NCI-H2196 treated with DMSO at 0.1 percent for 48 hours (cell line): ENCODE data around the gene DUOX2.
"Not testable (repeated sequence)": the region's sequence is repeated elsewhere in the genome, so short reads cannot be mapped to it uniquely, and the experiment has no call there.

Experiments
- DNase-seq: peaks from one replicate; lab custom pipeline; 2025; ENCODE audit not compliant: unreplicated experiment; lab: John Stamatoyannopoulos, UW

DUOX2 gene

DNA sequence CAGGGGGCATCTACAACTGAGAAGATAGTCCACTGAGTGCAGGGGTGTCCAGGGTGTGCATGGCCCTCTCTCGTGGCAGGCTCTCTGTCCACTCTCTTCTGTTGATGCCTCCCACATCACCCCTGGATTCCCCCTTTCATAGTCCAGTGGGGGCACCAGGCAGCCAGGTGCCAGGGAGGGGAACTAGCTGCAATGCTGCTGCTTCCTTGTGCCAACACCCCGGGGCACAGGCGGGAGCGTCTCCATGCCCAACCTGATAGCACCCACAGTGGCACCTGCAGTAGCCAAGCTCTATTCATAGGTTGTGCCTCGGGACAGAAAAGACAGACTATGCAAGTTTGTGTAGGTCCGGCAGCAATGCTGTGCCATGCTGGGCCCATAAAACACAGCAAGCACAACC is 11.7 kb downstream of the DUOX2 start:
- no peak for DNase-seq

DNA sequence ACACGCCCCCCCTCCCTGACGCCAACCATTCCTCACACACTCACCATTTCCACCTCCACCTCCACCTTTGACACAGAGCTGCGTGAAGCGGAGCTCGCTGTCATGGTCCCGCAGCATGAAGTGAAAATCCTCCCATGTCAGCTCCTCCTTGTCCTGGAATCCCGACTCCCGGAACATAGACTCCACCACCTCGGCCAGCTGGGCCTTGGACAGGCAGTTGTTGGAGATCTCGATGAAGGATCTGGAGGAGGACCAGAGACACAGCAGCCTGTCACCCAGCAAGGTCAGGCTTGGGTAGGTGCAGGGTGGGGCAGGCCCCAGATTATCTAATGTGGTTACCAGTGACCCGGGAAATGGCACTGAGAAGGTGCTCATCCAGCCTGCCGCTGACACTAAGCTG is 12.2 kb downstream of the DUOX2 start:
- DNase-seq, result no peak

DNA sequence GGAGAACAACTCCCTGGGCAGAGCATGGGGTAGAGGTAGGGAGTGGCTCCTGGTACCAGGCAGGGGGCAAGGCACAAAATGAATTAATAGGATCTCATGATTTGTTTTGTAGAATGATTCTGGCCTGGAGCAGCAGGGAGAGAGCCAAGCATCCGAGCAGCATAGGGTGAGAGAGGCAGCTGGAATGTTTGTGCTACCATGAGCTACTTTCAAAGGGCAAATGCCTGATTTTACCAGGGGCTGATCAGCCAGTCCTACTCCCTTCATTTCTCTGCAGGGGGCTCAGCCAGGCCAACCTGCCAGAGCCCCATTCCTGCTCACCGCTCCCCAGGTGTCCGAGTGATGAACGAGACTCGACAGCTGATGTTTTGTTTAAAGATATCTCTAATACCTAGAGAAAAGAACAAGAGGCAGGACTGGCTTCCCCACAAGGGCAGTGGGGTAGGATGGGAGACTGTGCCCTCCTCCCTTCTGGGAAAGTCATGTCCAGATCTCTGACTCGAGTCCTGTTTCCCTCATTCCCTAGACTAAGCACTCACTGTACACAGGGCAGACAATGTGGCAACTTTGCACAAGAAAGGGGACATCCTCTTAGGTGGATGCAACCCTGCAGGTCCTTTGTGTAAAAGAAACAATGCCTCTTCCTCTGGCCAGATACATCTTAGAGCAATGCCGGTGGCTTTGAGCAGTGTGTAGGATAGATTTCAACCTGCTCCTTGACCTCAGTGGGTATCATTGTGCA is 12.9 kb downstream of the DUOX2 start:
- DNase-seq, result no peak

DNA sequence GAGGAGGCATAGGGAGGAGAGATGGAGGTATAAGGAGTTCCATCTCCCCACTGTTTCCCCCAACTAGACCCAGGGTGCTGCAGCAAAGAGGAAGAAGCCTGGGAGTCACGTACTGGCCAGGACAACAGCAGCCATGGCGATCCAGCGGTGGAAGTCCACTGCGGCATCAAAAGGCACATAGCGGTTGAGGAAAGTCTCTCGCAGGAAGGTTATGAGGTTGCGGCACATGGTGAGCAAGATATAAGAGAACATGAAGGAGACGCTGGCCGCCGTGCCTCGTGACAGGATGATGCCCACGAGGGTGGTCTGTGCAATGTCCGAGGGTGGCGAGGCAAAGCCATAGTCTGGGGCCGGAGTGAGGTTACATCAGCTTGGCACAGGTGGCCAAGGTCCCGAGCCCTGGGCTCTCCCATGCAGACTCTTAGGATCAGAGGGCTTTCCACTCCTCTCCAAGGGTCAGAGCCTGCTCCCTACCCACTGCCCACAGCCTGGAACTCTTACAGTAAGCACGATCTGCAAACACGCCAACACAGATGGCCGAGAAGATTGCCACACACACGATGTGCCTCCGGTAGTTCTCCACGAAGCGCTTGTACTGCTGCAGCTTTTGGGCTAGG is 14.3 kb downstream of the DUOX2 start:
- DNase-seq, result no peak

DNA sequence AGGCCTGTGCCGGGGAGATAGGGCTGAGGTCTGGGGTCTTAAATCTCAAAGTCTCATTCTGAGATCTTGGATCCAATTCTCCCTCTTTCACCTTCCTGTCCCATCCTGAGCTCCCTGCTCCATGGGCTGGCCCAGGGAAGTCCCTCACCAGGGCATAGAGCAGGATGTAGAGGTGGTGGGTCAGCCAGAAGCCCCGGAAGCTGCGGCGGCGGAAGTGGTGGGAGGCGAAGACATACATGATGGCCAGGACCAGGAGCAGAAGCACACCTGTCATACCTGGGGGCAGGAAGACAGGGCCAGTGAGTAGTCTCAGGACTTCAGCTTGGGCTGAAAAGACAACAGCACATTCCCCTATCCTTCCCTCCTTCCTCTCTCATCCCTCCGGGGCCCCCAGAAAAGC is 16.5 kb downstream of the DUOX2 start:
- no peak for DNase-seq

DNA sequence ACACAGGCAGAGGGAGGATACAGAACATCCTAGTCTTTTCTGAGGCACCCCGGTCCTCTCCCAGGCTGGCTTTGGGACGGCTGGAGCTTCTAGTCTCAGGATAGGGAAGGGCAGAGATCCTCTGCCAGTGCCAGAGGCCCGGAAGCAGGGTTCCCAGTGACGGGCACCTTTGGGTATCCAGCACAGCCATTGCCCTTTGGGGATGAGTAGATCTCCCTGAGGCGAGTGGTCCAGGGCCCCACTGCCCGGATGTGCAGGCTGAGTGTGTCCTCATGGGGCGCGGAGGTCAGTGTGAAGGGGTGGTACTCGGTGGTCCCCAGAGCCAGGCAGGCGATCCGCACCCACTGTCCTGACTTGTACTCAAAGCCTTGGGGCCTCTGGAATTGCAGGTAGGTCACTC is 18.3 kb downstream of the DUOX2 start:
- DNase-seq, result no peak

DNA sequence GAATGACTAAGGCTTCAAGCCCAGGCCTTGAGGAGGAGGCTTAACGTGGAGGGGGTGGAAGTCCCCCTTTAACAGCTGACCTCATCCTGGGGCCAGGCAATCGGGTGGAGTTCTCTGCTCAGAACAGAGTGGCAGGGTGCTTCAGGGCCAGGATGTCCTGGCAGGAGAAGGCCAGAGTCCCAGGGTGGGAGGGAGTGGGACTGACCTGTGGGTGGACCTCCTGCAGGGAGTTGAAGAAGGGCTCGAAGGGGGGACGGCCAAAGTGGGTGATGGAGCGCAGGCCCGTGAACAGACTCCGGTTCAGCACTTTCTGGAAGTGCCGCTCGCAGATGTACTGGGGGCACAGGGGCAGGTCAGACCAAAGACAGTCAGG is 19.6 kb downstream of the DUOX2 start:
- DNase-seq, result no peak

DNA sequence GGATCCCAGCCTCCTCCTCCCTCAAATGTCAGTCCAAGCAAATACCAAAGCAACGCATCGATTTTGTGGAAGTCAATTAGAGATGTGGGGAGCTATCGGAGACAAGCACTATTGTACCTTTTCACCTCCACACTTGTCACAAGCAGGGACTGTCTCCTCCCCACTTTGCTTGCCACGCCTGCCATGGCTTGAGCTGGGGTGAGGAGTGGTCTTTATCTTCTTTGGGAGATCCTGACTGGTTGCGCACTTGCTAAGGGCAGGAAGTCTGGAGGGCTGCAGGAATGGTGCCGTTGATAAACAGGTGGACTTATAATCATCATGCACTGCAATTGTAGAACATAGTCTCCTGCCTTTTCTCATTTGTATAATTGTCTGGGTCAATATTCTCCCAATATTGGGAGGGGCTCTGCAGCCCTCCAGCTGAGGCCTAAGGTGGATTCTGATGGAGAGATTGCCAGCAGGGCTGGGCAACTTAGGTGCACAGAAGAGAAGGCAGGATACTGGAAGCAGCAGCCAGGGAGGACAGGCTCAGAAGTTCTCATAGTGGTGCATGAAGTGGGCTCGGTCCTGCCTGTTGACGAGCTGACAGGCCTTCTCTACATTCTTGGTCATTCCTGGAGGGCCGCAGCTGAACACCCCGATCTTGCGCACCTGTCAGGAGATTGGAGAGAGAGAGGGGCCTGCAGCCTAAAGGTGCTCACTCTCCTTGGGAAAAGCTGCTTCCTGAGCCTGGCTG is 20.2 kb downstream of the DUOX2 start:
- no peak for DNase-seq

DNA sequence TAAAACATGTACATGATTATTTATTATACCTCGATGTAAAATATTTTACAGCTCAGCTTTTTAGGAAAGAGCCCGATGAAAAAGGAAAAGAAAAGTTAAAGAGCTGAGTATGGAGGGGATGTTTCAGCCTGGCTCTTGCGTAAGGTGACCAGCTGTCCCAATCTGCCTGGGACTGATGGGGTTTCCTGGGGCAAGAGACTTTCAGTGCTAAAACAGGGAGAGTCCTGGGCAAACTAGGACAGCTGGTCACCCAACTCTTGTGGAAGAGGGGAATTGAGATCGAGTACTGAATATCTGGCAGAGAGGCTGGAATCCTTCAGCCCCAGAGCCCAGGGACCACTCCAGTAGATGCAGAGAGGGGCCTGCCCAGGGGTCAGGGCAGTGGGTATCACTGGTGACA is 21.0 kb downstream of the DUOX2 start:
- no peak for DNase-seq

DNA sequence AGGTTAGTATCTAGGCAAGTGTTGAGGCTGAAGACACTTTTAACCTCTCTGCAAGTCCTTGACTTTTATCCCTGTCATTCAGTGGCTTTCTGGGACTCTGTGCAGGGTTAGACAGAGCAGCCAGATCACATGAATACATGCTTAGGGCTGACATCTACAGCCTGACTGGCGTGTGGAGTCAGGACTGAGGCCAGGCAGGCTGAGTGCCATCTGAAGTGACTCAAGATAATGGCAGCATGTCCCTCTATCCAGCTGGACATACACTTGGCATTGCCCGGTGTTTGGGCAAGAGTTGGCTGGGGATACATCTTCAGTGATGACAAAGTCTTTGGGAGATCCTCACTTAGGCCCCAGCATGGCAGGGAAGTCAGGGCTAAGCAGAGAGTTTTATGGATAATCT is 22.4 kb downstream of the DUOX2 start:
- no peak for DNase-seq

DNA sequence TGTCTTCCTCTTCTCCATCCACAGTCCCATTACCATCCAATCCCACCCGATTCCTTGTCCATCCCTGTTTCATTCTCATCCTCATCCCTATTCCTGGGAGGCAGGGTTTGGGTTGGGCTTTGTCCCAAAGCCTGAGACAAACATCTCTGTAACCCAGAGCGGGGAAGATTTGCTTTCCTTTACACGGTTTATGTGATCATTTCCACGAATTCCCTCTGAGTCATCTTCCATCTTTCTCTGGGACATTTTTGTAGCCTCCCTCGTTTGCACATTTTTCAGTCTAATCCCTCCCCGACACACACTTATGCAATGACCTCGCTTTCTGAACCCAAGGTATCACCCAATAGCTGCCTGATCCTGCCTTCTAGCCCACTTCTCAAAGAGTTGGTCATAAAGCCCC is 22.8 kb downstream of the DUOX2 start:
- no peak for DNase-seq

DNA sequence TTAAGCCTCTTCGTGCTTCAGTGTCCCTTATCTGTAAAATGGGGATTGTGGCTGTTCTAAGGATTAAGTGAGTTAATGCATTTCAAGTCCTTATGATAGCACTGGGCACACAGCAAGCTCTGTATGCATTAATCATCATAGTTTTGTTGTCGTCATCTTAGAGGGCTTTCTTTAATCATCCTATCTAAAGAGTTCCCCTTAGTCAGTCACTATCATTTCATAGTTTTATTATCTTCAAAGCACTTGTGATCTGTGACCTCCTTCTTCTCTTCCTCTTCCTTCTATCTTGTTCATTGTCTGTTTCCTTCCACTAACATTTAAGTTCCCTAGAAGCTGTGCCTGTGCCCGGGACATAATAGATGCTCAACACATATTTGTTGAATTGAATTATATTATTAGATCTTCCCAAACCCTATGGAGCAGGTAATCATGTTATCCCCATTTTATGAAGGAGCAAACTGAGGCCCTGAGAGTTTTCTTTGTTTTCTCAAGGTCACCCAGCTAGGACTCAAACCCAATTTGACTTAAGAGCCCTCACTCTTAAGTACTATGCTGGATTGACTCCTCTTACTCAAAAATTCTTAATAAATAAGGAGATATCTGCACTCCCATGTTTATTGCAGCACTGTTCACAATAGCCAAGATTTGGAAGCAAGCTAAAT is 24.1 kb downstream of the DUOX2 start:
- no peak for DNase-seq

DNA sequence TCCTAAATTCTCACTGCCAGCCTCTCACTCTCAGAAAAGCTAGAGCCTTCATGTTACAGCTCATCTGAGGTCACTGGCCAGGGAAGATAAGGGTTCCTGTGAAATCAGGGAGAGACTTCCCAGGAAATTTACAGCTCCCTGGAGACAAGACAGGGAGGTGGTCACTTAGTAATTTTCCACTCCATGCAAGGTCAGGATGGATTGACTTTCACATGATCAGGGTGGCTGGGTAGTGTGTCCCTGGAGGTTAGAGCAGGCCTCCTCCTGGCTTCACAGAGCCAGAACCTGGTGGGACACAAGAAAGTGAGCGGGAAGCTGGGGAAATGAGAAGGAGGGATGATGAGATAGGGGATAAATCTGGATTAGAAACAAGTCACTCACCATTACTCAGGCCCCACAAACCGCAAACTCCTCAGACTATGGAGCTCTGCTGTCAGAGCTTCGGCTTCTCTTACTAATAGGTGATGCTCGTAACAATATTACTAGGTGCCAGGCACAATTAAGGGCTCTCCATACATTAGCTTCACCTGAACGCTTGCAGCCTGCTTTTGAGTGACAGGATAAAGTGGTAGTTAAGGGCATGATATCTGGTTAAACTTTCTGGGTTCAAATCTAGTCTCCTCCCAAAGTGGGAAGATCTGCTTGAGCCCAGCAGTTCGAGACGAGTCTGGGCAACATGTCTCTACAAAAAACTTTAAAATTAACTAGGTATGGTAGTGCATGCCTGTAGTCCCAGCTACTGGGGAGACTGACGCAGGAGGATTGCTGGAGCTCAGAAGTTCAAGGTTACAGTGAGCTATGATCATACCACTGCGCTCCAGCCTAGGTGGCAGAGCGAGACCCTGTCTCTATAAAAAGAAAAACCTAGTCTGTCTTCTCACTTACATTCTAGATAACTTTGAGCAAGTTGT is 24.9 kb downstream of the DUOX2 start:
- DNase-seq, result no peak

DNA sequence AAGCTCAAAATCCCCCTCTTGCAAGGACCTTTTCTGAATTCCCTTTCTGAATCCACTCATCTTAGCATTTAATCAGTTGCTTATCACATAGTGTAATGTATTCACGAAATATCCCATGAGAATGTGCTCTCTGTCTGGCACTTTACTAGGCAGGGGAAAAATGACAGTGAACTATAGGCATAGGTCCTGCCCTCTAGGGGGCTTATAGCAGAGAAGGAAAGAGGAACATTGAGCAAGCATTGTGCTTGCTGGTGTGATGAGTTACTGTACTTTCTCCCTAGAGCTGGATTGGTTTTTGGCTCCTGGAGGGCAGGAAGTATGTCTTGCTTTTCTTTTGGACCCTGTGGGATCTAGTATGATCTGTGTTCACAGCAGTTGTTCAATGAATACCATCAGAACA is 26.5 kb downstream of the DUOX2 start:
- DNase-seq, result no peak

DNA sequence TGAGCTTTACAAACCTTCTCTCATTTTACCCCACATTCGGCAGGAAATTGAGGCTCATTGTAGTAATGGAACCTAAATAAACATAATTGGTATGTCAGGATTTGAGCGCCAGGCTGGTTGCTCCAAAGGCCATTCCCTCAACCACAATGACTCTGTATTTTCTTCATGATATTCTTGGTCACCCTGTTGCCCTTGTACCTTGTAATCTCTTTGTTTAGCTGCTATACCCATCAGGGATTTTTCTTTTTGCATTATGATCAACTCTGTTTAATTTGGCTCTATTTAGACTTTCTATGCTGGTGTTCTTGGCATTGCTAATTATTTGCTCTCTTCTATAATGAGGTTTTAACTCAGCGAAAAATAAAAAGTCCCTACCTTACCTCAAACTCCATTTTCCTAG is 29.8 kb downstream of the DUOX2 start:
- DNase-seq, result no peak

DNA sequence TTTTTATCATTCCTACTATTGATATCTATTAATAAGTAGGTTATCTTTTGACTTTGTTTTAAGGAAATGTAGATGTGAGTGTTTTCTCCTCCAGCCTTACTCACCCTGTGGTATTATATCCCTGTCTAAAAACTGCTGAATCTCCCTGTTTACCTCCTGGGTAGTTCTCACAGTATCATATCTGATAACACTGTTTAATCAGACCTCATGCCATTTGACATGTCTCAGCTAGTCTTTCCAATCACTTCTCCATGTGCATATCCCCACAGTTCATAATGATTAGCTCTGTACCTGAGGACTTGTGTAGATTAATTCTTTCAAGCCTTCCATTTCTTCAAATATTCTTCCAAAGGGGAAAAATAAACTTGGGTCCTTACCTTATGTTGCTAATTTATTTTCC is 30.7 kb downstream of the DUOX2 start:
- no peak for DNase-seq

DNA sequence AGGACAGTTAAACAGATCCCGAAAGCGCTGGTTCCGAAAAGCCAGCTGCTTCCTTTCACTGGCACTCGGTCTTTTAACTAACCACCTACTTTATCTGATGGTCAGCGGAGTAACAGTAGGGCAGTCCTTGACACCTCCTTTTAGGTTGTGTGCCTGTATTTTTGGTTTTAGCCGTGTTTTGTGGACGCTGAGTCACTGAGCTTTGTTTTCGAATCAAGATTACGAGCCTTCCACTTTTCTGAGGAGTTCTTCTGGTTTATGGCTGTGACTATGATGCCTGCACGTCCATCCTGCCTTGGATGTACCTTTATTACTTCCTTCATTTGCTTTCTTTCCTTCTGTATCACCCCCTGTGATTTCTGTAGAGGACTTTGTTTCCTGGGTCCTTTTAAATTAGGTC is 31.6 kb downstream of the DUOX2 start:
- DNase-seq, result not testable (repeated sequence)

DNA sequence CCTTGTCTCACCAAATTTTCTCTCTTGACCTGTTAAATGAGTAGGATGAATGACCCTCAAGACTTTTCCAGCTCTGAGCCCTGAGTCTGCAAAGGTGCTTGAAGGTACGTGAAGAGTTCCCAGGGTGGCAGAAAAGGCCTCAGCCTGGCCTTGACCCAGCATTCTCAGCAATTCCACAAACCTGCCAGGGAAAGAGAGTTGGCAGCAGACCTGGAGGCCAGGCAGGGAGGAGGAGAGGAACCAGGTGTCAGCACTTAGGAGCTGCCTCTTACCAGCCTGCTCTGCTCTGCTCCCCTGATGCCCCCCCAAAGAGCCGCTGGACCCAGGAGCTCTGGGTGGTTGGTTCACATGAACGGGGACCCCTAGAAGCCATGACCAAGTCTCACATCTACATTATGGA is 33.4 kb downstream of the DUOX2 start:
- not testable (repeated sequence) for DNase-seq

DNA sequence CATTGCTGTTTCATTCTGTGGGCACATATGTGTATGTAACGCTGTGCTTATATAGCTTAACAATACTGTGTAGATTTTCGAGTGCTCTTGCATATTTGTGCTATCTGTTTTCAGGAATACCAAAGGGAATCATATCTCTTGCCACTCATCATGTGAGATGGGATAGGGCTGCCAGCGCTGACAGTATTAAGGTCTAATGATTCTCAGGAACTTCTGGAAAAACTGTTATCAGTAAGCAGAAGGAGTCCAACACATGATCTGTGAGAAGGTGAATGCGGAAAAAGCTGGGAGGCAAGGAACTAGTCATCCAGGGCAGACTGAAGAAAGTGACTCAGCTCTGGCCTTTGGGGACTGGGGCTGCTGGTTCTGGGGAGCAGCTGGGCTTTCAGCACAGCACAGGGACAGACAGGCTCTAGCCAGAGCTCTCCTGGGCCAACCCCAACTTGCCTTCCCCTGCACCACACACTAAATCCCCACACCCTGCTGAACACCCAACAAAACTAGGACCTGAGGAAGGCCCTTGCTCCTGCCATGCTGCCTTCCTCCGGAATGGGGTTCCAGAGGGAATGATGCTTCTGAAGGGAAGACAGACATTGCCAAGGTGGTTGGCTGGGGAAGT is 34.2 kb downstream of the DUOX2 start:
- DNase-seq, result not testable (repeated sequence)

DNA sequence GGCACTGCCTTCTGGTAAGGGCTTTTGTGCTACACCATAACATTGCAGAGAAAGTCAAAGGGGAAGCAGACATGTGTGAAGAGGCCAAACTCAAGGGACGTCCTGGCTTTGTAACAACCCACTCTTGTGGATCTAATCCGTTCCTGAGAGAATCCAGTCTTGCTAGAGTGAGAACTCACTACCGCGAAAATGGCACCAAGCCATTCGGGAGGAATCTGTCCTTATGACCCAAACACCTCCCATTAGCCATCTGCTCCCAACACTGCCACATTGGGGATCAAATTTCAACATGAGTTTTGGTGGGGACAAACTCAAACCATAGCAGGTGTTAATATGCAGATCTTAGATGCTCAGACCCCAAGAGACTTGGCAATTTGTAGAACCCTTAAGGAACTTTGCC is 34.8 kb downstream of the DUOX2 start:
- DNase-seq, result not testable (repeated sequence)
